SK-N-MC (cell line): ENCODE results near the gene DCUN1D2.

Experiments
- EZH2 ChIP-seq: fragments of 200-600 bp; sonication (generic); IDR thresholded peaks from one replicate; pipeline ENCODE4 v1.6.1; 2017; ENCODE audit warnings: antibody characterized with exemption
- POLR2AphosphoS5 ChIP-seq: IDR thresholded peaks from 2 replicates; pipeline ENCODE4 v1.6.1; 2012; ENCODE audit warnings: mild to moderate bottlenecking, low read depth, low read length, borderline replicate concordance

GRCh38 chr13:113460064-113460555 is 30.4 kb downstream of the DCUN1D2 start:
- no peak for TF ChIP-seq POLR2AphosphoS5
- TF ChIP-seq EZH2, result no peak
